T-helper 2 cell treated with Interferon-gamma antibody and Interleukin-4, amounts not matched to agents 100 ng/mL and 5 ng/mL, for 36 hours (primary cell): Measurements from ENCODE around the gene BCL2. TPM values are rescaled to one million over a fixed set of nuclear protein-coding genes. Genes with fewer than 3 reads are reported as not detected.

Source experiments
- intact Hi-C: fragments of 100-400 bp; cut with micrococcal nuclease; formaldehyde crosslinking; loops from one replicate; pipeline ENCODE4 v1.15.1; 2023
- total RNA-seq: library from RNA; stranded (reverse); gene quantifications from 2 replicates; pipeline ENCODE4 v1.2.3, GENCODE V29; 2022

The BCL2 gene
- total RNA-seq, 1 donor from 2014 or later, result 85.7 TPM

GRCh38 chr18:63099848-63100629, 219.5 kb downstream of the BCL2 start:
- intact Hi-C loops, result loop anchor here (2.0 to 5.0 kb wide), 2 partner anchors 37 to 55 kb away; no protein-coding TSS in a partner anchor

DNA sequence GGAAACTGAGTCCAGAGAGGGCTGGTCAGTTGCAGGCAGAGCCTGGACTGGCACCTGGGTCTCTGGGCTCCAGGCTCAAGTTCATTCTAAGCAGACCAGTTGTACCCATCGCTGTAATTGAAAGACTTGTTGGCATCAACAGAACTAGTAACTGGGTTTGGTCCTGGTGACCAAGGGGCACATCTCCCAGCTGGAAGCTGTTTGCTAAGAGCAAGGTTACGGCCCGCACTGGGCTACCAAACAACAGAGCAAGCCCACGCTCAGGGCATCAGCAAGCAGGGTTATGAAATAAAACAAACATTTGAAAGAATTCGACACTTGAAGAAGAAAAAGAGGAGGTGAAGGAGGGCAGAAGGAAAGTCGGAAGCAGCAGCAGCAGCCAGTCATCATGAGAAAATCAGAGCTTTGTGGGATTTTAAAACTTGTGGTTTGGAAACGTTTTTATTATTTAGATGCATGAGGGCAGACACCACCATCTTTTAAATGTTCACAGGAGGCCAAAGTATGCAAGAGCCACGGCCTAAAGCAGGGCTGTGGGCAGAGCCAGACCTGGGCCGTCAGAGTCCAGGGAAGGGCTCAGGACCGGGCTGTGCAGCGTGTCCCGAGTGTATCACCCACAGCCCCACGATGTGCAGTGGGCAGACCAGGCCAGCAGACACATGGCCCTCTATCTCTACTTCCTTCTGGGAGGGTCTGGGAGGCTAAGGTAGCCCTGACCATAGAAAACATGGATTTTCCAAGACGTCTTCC, 220.3 kb downstream of the BCL2 start:
- intact Hi-C loops, result loop anchor here (2.0 to 5.0 kb wide), 2 partner anchors 38 to 56 kb away; no protein-coding TSS in a partner anchor

GRCh38 chr18:63098018-63098981, 221.3 kb downstream of the BCL2 start:
- intact Hi-C loops, result loop anchor here (1.0 to 5.0 kb wide), 3 partner anchors 8 to 57 kb away; no protein-coding TSS in a partner anchor

- intact Hi-C loops, result loop anchor here (5.0 kb wide), 1 partner anchor 40 kb away; no protein-coding TSS in a partner anchor
Observed at GRCh38 chr18:63097178-63097577, 222.4 kb downstream of the BCL2 start.

DNA sequence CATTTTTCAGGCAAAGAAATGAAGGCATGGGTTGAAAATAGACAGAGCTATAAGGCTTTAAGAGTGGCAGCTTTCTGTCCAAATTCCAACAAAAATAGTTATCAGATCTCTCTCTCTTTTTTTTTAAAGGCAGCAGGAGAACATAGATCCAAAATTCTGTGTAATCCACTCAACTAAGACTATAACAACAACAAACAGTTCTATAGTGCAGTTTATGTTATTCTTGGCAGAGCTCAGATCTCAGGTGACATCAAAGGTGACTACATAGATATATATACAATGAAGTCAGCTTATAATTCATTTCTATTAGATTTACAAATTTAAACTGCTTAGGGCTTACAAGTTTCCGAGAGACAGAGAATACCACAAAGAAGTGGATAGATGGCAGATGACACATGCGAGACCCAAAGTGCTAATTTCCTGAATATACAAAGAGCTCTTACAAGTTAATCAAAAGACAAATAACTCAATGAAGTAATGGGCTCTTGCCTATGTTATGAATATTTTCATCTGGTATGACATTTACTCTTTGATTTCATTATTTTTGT, 223.2 kb downstream of the BCL2 start:
- intact Hi-C loops, result loop anchor here (5.0 kb wide), 1 partner anchor 41 kb away; no protein-coding TSS in a partner anchor

DNA sequence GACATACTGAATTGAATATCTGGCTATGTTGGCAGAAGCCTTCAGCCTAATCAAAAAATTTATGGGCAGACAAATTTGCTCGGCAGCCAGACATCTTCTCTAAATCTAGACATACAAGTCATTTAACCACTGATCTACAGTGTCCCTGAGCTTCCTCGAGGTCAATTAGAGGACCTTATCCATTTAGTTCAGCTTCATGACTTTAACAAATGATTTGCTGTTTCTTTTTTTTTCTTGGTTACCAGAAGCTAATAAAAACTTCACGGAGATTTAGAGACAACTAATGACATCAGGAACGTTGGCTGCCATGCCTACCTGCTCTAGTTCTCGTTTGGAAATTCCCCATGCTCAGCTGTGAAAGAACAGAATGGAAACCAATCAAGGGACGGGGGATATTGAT, 223.8 kb downstream of the BCL2 start:
- intact Hi-C loops, result loop anchor here (5.0 kb wide), 1 partner anchor 42 kb away; no protein-coding TSS in a partner anchor

- intact Hi-C loops, result no loop called here
Observed at GRCh38 chr18:63091671-63092364, 227.8 kb downstream of the BCL2 start.

GRCh38 chr18:63090334-63090733, 229.2 kb downstream of the BCL2 start:
- intact Hi-C loops, result no loop called here

- intact Hi-C loops, result no loop called here
Observed at GRCh38 chr18:63089041-63089440, 230.5 kb downstream of the BCL2 start.

GRCh38 chr18:63088262-63088661, 231.3 kb downstream of the BCL2 start:
- intact Hi-C loops, result no loop called here

DNA sequence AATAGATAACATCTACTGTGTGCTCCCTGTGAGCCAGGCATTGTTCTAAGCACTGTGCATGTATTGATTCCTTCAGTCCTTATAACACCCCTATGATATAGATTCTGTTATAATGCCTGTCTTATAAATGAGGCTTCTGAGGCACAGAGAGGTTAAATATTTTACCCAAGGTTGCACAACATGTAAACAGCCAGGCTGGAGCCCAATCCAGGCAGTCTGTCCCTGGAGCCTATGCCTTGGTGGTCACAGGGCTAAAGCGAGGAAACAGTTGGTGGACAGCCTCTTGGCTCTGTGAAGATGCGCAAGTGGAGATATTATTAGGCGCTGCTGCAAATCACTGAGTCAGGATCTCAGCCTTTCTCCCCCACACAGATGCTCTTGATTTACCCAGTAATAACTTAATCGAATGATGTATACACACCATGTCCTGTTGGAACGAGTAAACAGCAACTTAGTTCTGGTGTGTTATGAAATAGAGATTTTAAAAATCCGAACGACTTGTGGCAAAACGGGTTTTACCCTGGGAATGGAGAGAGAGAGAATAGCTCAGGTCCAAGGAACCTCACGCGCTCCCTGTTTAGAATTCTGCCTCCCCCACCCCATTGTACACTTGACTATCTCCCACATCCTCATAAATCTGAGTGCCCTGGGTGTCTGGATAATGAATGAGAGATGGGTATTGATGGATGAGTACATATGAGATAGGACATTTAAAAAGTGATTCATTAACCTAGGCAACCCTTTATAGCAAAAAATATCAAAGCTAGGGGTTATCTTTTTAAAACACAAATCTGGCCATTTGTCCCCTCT, 231.9 kb downstream of the BCL2 start:
- intact Hi-C loops, result no loop called here

GRCh38 chr18:63085611-63086010, 234.0 kb downstream of the BCL2 start:
- intact Hi-C loops, result no loop called here

DNA sequence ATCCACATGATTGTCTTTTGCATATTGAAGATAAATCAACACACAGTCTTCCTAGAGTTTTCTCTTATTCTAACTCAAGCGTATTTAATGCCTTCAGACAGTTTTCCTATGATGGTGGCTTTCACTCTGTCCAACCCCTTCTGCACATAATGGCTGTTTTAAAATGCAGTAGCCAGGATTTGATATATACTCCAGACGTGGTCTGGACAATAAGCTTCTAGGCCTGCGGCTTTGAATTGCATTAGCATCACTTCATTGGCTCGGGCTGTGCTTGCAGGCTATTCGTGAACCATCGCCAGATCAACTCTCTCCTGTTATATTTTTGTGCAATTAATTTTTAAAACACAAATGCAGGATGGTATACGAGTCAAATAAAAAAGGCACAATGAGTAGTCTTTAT, 235.3 kb downstream of the BCL2 start:
- intact Hi-C loops, result no loop called here

DNA sequence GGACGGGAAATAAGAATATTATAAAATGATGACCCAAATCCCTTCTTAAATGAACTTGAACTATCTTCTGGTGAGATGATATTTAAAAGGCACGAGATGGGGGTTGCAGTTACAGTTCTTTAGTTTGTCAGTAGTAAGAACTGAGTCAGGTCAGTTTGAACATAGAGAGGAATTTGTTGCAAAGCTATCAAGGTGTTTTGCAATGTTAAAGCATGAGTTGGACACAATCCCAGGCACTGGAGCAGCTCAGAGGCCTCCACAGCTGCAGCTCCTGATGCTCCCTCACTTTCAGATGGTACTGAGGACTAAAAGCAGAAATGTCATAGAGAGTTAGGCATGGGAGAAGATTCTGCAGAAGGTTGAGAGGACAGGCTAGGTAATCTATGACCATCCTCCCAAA, 236.0 kb downstream of the BCL2 start:
- intact Hi-C loops, result no loop called here

- intact Hi-C loops, result no loop called here
Observed at GRCh38 chr18:63083020-63083531, 236.5 kb downstream of the BCL2 start.

DNA sequence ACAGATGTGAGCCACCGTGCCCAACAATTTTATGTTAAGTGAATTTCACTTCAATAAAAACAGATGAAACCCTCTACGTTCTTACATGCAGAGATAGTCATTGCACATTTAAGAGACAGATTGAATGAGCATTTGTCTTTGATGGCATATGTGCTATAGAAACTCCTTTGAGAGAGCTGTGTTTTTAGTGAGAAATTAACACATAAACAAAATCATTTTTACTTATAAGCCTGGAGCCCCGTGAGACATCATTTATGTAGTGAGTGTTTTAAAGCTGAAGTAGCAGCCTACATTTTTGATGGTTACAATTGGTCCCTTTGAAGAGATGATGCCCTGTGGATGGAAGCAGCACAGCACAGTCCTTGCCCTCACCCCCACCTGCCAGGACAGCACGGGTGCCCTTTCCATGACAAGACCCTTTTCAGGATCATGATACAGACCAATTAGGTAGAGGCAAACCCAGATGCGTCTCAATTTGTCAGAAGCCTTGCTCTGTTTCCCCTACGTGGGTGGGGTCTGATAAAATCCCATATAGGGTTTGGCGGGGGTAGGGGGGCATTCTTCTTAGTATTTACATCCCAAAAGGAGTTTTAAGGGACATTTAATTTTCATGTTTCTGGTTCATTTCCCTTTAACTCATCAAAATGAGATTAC, 237.1 kb downstream of the BCL2 start:
- intact Hi-C loops, result no loop called here

GRCh38 chr18:63079114-63079513, 240.5 kb downstream of the BCL2 start:
- intact Hi-C loops, result loop anchor here (5.0 kb wide), 2 partner anchors 362 to 893 kb away; partner anchors contain the start of genes PHLPP1 and SERPINB8

DNA sequence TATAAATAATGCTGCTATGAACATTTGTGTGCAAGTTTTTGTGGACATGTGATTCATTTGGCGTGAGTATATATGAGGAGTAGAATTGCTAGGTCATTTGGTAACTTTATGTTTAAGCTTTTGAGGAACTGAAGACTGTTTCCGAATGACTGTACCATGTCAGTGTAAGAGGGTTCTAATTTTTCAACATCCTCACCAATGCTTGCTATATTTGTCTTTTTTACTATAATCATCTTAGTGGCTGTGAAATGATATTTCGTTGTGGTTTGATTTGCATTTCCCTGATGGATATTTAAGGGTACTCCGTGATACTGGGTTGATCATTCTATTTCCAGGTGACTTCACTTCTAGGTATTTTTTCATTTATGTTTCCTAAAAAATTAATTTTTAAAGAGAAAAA, 241.1 kb downstream of the BCL2 start:
- intact Hi-C loops, result loop anchor here (5.0 kb wide), 2 partner anchors 361 to 894 kb away; partner anchors contain the start of genes PHLPP1 and SERPINB8
